ENCODE measurements around the gene PTDSS2. TPM values are rescaled to one million over a fixed set of nuclear protein-coding genes. Genes with fewer than 3 reads are reported as not detected.

The PTDSS2 gene
- total RNA-seq, 1 donor from 2014 or later: 25.5 TPM

Other genes starting within 250 kb of the PTDSS2 start
- gene BET1L, start 242.9 kb upstream of the PTDSS2 start, total RNA-seq: 20.0 TPM
- 51.9 TPM for gene RIC8A, start 242.6 kb upstream of the PTDSS2 start, total RNA-seq
- gene SIRT3, start 213.9 kb upstream of the PTDSS2 start, total RNA-seq: 42.6 TPM
- 93.4 TPM for gene PSMD13, start 213.3 kb upstream of the PTDSS2 start, total RNA-seq
- gene NLRP6, start 171.9 kb upstream of the PTDSS2 start, total RNA-seq: 0.11 TPM
- 6.1 TPM for gene PGGHG, start 161.2 kb upstream of the PTDSS2 start, total RNA-seq
- gene IFITM5, start 150.8 kb upstream of the PTDSS2 start, total RNA-seq: not detected
- 194 TPM for gene IFITM2, start 142.5 kb upstream of the PTDSS2 start, total RNA-seq
- 83.1 TPM for gene IFITM1, start 136.2 kb upstream of the PTDSS2 start, total RNA-seq
- 287 TPM for gene IFITM3, start 129.4 kb upstream of the PTDSS2 start, total RNA-seq
- 0.94 TPM for gene B4GALNT4, start 80.8 kb upstream of the PTDSS2 start, total RNA-seq
- gene PKP3, start 56.1 kb upstream of the PTDSS2 start, total RNA-seq: 0.86 TPM
- 38.6 TPM for gene SIGIRR, start 35.3 kb upstream of the PTDSS2 start, total RNA-seq
- gene ANO9, start 8.3 kb upstream of the PTDSS2 start, total RNA-seq: 0.08 TPM
- gene RNH1, start 57.0 kb downstream of the PTDSS2 start, total RNA-seq: 171 TPM
- 60.5 TPM for gene HRAS, start 85.3 kb downstream of the PTDSS2 start, total RNA-seq
- 0.13 TPM for gene LRRC56, start 87.2 kb downstream of the PTDSS2 start, total RNA-seq
- gene LMNTD2, start 110.5 kb downstream of the PTDSS2 start, total RNA-seq: 0.22 TPM
- gene RASSF7, start 110.7 kb downstream of the PTDSS2 start, total RNA-seq: 4.4 TPM
- gene PHRF1, start 126.2 kb downstream of the PTDSS2 start, total RNA-seq: 16.5 TPM
- gene IRF7, start 165.7 kb downstream of the PTDSS2 start, total RNA-seq: 7.5 TPM
- not detected for gene CDHR5, start 174.7 kb downstream of the PTDSS2 start, total RNA-seq
- not detected for gene SCT, start 176.9 kb downstream of the PTDSS2 start, total RNA-seq
- not detected for gene DRD4, start 187.0 kb downstream of the PTDSS2 start, total RNA-seq
- 22.1 TPM for gene DEAF1, start 244.9 kb downstream of the PTDSS2 start, total RNA-seq
- 9.1 TPM for gene TMEM80, start 245.5 kb downstream of the PTDSS2 start, total RNA-seq